SU-DHL-6 (cell line): ENCODE results near the gene RASSF3.

Source experiments
- H2AFZ ChIP-seq: fragments of 200-600 bp; sonication (generic); 2 replicates; pipeline ENCODE4 v1.6.1; 2014; ENCODE audit warnings: low read depth, mild to moderate bottlenecking, moderate library complexity, mixed read lengths, antibody characterized with exemption, low read length; ENCODE audit not compliant: severe bottlenecking
- H3F3A ChIP-seq: fragments of 200-600 bp; shearing (Covaris generic); 2 replicates; pipeline ENCODE4 v1.6.0; 2016; ENCODE audit warnings: antibody characterized with exemption, mild to moderate bottlenecking; ENCODE audit not compliant: insufficient read depth
- H3K27ac ChIP-seq: fragments of 200-600 bp; sonication (generic); 2 replicates; pipeline ENCODE4 v1.5.1; 2016; ENCODE audit warnings: low read depth, mild to moderate bottlenecking, low read length, moderate library complexity, mixed read lengths
- H3K27me3 ChIP-seq: fragments of 200-600 bp; sonication (generic), shearing (Covaris generic); 2 replicates; pipeline ENCODE4 v1.6.0; 2014; ENCODE audit warnings: mild to moderate bottlenecking, low read length
- H3K36me3 ChIP-seq: fragments of 200-600 bp; sonication (generic); 2 replicates; pipeline ENCODE4 v1.6.1; 2014; ENCODE audit warnings: mild to moderate bottlenecking, low read length, mixed read lengths
- H3K4me2 ChIP-seq: fragments of 300-600, 200-600 bp; shearing (Covaris generic), sonication (generic); 2 replicates; pipeline ENCODE4 v1.6.0; 2014; ENCODE audit warnings: low read length, low read depth, mild to moderate bottlenecking; ENCODE audit not compliant: poor library complexity, severe bottlenecking
- H3K4me3 ChIP-seq: fragments of 200-600 bp; sonication (generic); 2 replicates; pipeline ENCODE4 v1.5.1; 2014; ENCODE audit warnings: antibody characterized with exemption, low read length, mild to moderate bottlenecking, mixed read lengths; ENCODE audit not compliant: insufficient read depth, poor library complexity, severe bottlenecking
- H3K79me2 ChIP-seq: fragments of 200-600 bp; sonication (generic); 2 replicates; pipeline ENCODE4 v1.6.1; 2014; ENCODE audit warnings: mild to moderate bottlenecking, low read length, moderate library complexity; ENCODE audit not compliant: insufficient read depth
- H3K9ac ChIP-seq: fragments of 200-600 bp; sonication (generic); 2 replicates; pipeline ENCODE4 v1.7.0; 2014; ENCODE audit warnings: mild to moderate bottlenecking, low read length
- H3K9me2 ChIP-seq: fragments of 200-600 bp; sonication (generic); replicated peaks from 2 replicates; pipeline ENCODE4 v1.6.1; 2014; ENCODE audit warnings: low read length; ENCODE audit not compliant: insufficient read depth
- H3K9me3 ChIP-seq: fragments of 200-600 bp; sonication (generic); 2 replicates; pipeline ENCODE4 v1.6.1; 2014; ENCODE audit warnings: low read length, mixed read lengths; ENCODE audit not compliant: insufficient read depth
- H4K20me1 ChIP-seq: fragments of 200-600 bp; sonication (generic); 2 replicates; pipeline ENCODE4 v1.6.1; 2014; ENCODE audit warnings: low read depth, mild to moderate bottlenecking, antibody characterized with exemption, low read length, moderate library complexity, mixed read lengths
- CTCF ChIP-seq: fragments of 200-600 bp; sonication (generic); IDR thresholded peaks from one replicate; pipeline ENCODE4 v1.5.1; 2017; ENCODE audit warnings: antibody characterized with exemption, mild to moderate bottlenecking, low read length, moderate library complexity; ENCODE audit not compliant: insufficient read depth, poor library complexity, severe bottlenecking
- EZH2phosphoT487 ChIP-seq: fragments of 200-600 bp; sonication (generic), shearing (Covaris generic); conservative IDR thresholded peaks from 2 replicates; pipeline ENCODE4 v1.6.1; 2018; ENCODE audit warnings: mild to moderate bottlenecking, antibody characterized with exemption, low read length, moderate library complexity, mixed read lengths

Gene RASSF3

GRCh38 chr12:64656429-64656828 is 46.1 kb downstream of the RASSF3 start:
- no peak for TF ChIP-seq CTCF
- TF ChIP-seq EZH2phosphoT487 = no peak
- no peaks in the 10 kb centered on the region for H3K27me3 ChIP-seq
- H4K20me1 ChIP-seq = 0 out of 2 replicates have a peak, but pooled peaks cover 7% of the 10 kb centered on the region
- H3K27ac ChIP-seq = no peak overlapping the region
- no peak overlapping the region for H3K4me3 ChIP-seq
- no peak overlapping the region for H3K4me2 ChIP-seq
- peaks cover 80% of the 10 kb centered on the region for H3K79me2 ChIP-seq
- no peaks in the 10 kb centered on the region for H3K36me3 ChIP-seq
- no peak overlapping the region for H2AFZ ChIP-seq
- H3K9ac ChIP-seq = no peak overlapping the region
- no peaks in the 10 kb centered on the region for H3K9me3 ChIP-seq
- no peaks in the 10 kb centered on the region for H3F3A ChIP-seq
- no peaks in the 10 kb centered on the region for H3K9me2 ChIP-seq

- Histone ChIP-seq H3K27me3 (no peaks in the 10 kb centered on the region), H3F3A (no peaks in the 10 kb centered on the region), H2AFZ (no peak overlapping the region), H3K79me2 (peaks cover 55% of the 10 kb centered on the region), H3K27ac (no peak overlapping the region), H3K4me3 (no peak overlapping the region), H3K9me3 (no peaks in the 10 kb centered on the region), H3K4me2 (no peak overlapping the region), H3K36me3 (no peaks in the 10 kb centered on the region), H4K20me1 (peaks cover 7% of the 10 kb centered on the region; the same call in 1 of the 2 replicates), H3K9me2 (no peaks in the 10 kb centered on the region), H3K9ac (no peak overlapping the region)
- no peak for TF ChIP-seq CTCF
- no peak for TF ChIP-seq EZH2phosphoT487
These were observed 48.7 kb downstream of the RASSF3 start for GRCh38 chr12:64658892-64659481.

GRCh38 chr12:64660237-64661018 is 50.1 kb downstream of the RASSF3 start:
- H3K27ac ChIP-seq = no peak overlapping the region
- H3K9me3 ChIP-seq = no peaks in the 10 kb centered on the region
- no peak overlapping the region for H3K9ac ChIP-seq
- no peaks in the 10 kb centered on the region for H3K27me3 ChIP-seq
- no peaks in the 10 kb centered on the region for H3K9me2 ChIP-seq
- no peak for TF ChIP-seq EZH2phosphoT487
- no peak for TF ChIP-seq CTCF
- H3F3A ChIP-seq = no peaks in the 10 kb centered on the region
- H3K4me3 ChIP-seq = no peak overlapping the region
- H3K4me2 ChIP-seq = no peak overlapping the region
- H4K20me1 ChIP-seq = peaks cover 7% of the 10 kb centered on the region; the same call in 1 of the 2 replicates
- peaks cover 56% of the 10 kb centered on the region for H3K79me2 ChIP-seq
- H3K36me3 ChIP-seq = no peaks in the 10 kb centered on the region
- H2AFZ ChIP-seq = no peak overlapping the region
